Smooth muscle cell (in vitro differentiated cells): Measurements from ENCODE around the gene CRYGS. TPM values are rescaled to one million over a fixed set of nuclear protein-coding genes. Genes with fewer than 3 reads are reported as not detected.
"Not testable (repeated sequence)": the region's sequence is repeated elsewhere in the genome, so short reads cannot be mapped to it uniquely, and the experiment has no call there.

ENCODE experiments used
- DNase-seq: peaks from one replicate; lab custom pipeline; 2025; ENCODE audit not compliant: unreplicated experiment; lab: John Stamatoyannopoulos, UW
- H2AFZ ChIP-seq: fragments of 200-600 bp; sonication (generic); 2 replicates; pipeline ENCODE4 v1.6.0; 2016; ENCODE audit warnings: antibody characterized with exemption, low read depth, mild to moderate bottlenecking
- H3F3A ChIP-seq: fragments of 200-600 bp; sonication (generic); 2 replicates; pipeline ENCODE4 v1.6.0; 2017; ENCODE audit warnings: antibody characterized with exemption, low read depth
- H3K27ac ChIP-seq: fragments of 200-600 bp; sonication (generic); 2 replicates; pipeline ENCODE4 v1.5.1; 2016; ENCODE audit warnings: low read depth, mild to moderate bottlenecking
- H3K27me3 ChIP-seq: fragments of 200-600 bp; sonication (generic); 2 replicates; pipeline ENCODE4 v1.6.1; 2016; ENCODE audit warnings: low read depth, mild to moderate bottlenecking
- H3K36me3 ChIP-seq: fragments of 200-600 bp; sonication (generic); 2 replicates; pipeline ENCODE4 v1.5.1; 2016; ENCODE audit warnings: low read depth
- H3K4me1 ChIP-seq: fragments of 200-600 bp; sonication (generic); 2 replicates; pipeline ENCODE4 v1.5.1; 2016; ENCODE audit warnings: low read depth
- H3K4me2 ChIP-seq: fragments of 200-600 bp; sonication (generic); 2 replicates; pipeline ENCODE4 v1.6.0; 2016; ENCODE audit warnings: mild to moderate bottlenecking
- H3K4me3 ChIP-seq: fragments of 200-600 bp; sonication (generic); 2 replicates; pipeline ENCODE4 v1.5.1; 2016; ENCODE audit warnings: mild to moderate bottlenecking
- H3K79me2 ChIP-seq: fragments of 200-600 bp; sonication (generic); 2 replicates; pipeline ENCODE4 v1.6.0; 2016; ENCODE audit warnings: low read depth, mild to moderate bottlenecking
- H3K9ac ChIP-seq: fragments of 200-600 bp; sonication (generic); 2 replicates; pipeline ENCODE4 v1.6.0; 2016; ENCODE audit warnings: low read depth
- H3K9me3 ChIP-seq: fragments of 200-600 bp; sonication (generic); replicated peaks from 2 replicates; pipeline ENCODE4 v1.5.1; 2016; ENCODE audit warnings: low read depth
- H4K20me1 ChIP-seq: fragments of 200-600 bp; sonication (generic); 2 replicates; pipeline ENCODE4 v1.6.0; 2016; ENCODE audit warnings: low read depth
- CTCF ChIP-seq: fragments of 200-600 bp; sonication (generic); IDR thresholded peaks from 2 replicates; pipeline ENCODE4 v1.5.1; 2017; ENCODE audit warnings: borderline replicate concordance, mild to moderate bottlenecking, antibody characterized with exemption; ENCODE audit not compliant: insufficient read depth, poor library complexity, severe bottlenecking
- WGBS: methylation state at CpG from one replicate; pipeline ENCODE4 v1.1.7; 2016; ENCODE audit warnings: low lambda C conversion rate; 5-methylcytosine and 5-hydroxymethylcytosine counted together
- polyA plus RNA-seq: library from polyadenylated mRNA; unstranded; fragments of >200 nt; fragmentation: Nextera tagmentation; extraction: Ambion mirVana; gene quantifications from 2 replicates; pipeline ENCODE4 v1.2.1, GENCODE V29; 2016
- total RNA-seq: library from RNA; depleted of rRNA; stranded (reverse); fragments of >200 nt; gene quantifications from 2 replicates; pipeline ENCODE4 v1.2.3, GENCODE V29; 2014

Gene CRYGS
- total and polyA plus RNA-seq, 2 experiments from 2014 or later, result 5.5 to 6.6 TPM

DNA sequence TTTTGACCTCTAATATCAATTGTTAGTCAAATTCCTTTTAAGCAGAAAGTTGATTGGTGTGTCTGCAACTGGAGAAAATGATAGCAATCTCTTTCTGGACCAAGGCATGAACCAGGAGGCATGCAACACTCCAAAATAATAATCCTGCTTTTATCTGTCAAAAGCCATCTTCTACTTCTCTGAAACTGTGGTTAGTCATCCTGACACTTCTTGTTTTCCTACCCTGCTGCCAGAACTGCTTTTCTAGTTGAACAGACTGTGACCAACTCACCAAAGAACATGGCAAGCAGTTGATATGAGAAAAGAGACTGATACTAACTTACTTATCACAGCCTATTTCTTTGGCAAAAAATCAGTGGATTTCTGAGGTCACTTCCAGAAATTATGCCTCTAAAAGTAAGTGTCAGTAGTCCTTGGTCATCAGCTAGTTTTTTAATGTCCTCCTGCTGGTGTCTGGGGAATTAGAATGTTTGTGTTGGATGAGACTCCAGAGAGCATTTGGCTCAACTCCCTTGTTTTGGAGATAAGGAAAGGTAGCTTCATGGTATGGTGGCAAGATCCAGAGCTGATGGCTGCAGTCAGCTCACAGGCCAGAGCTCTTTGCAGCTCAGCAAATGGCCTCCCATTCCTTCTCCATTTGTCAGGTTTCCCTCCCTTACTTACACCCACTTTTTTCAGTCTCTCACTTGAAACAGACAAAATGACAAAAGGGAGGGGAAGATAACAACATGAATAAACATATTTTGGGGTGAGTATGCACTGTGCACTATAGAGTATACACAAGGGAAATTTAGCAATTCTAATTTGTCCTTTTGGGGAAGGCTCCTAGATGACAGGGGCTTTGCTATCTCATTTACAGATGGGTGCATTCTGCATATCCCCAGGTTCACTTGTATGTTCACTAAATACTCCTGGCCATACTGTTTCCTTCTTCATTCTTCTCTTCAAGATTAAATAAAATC, 7.0 kb downstream of the CRYGS start:
- Histone ChIP-seq H2AFZ (no peak overlapping the region), H3K27me3 (no peaks in the 10 kb centered on the region), H3F3A (peaks cover 3% of the 10 kb centered on the region), H3K4me2 (peak overlapping the region; percentile 39), H3K79me2 (no peaks in the 10 kb centered on the region), H3K4me3 (no peak overlapping the region), H3K9me3 (no peaks in the 10 kb centered on the region), H3K27ac (no peak overlapping the region), H3K36me3 (no peaks in the 10 kb centered on the region), H3K9ac (no peak overlapping the region), H3K4me1 (peaks cover 25% of the 10 kb centered on the region), H4K20me1 (no peaks in the 10 kb centered on the region)
- TF ChIP-seq CTCF, result no peak
- no peak for DNase-seq

DNA sequence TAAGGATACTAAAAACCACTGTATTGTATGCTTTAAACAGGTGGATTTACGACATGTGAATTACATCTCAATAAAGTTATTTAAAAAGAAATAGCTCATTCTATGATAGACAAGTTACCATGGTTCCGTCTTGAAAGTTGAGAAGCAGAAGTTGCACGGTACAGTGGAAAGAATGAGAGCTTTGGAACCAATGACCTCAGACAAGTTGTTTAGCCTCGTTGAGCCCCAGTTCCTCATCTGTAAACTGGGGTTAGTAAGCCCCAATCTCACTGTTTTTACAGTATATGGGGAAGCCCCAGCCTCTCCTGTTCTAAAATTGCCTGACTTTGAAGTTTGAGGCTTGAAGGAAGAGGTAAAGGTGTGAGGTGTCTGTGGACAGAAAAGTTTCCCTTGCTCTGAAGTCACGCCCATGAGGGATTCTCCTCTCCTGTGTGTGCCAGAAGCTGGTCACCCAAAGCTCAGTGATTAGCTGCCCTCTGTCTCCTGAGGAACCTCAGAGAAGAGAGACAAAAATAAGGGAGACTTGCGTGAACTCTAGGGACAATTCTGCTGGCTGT, 10.0 kb downstream of the CRYGS start:
- WGBS, result 91% methylated on average over 6 of the region's 6 CpGs

DNA sequence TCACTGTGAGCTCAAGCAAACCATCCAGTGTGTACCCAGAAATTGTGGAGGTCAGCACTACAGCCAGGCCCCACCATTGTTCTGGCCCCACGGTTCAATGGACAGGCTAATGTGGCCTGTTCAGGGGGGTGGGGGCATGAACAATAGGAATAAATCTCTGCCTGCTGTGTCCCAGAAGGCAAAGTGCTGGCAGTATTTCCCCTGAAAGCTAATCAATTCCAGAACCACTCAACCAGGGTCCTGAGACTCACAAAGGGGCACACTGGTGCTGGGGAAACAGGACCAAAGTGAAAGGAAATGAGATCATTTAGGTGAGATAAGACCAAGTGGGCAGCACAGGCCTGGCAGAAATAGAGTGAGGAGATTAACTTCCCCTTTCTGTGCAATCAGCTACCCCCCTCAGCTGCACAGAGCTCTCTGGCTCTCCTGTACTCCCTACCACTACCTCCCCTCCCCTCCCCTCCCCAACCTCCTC, 11.5 kb downstream of the CRYGS start:
- Histone ChIP-seq H4K20me1 (no peaks in the 10 kb centered on the region), H2AFZ (no peak overlapping the region), H3K36me3 (no peaks in the 10 kb centered on the region), H3K4me2 (no peak overlapping the region), H3K4me3 (no peak overlapping the region), H3K27me3 (no peaks in the 10 kb centered on the region), H3K4me1 (peaks cover 15% of the 10 kb centered on the region), H3F3A (no peaks in the 10 kb centered on the region), H3K9ac (no peak overlapping the region), H3K9me3 (no peaks in the 10 kb centered on the region), H3K79me2 (no peaks in the 10 kb centered on the region), H3K27ac (no peak overlapping the region)
- DNase-seq, result no peak
- TF ChIP-seq CTCF, result no peak
- 36% methylated on average over 1 of the region's 1 CpG for WGBS

More for the DNA sequence above, 10.0 kb downstream of the CRYGS start:
- no peaks in the 10 kb centered on the region for H3F3A ChIP-seq
- no peaks in the 10 kb centered on the region for H3K79me2 ChIP-seq
- H2AFZ ChIP-seq, result no peak overlapping the region
- TF ChIP-seq CTCF, result no peak
- H4K20me1 ChIP-seq, result no peaks in the 10 kb centered on the region
- H3K4me3 ChIP-seq, result no peak overlapping the region
- no peak overlapping the region for H3K4me2 ChIP-seq
- DNase-seq, result no peak
- no peak overlapping the region for H3K9ac ChIP-seq
- H3K9me3 ChIP-seq, result no peaks in the 10 kb centered on the region
- H3K36me3 ChIP-seq, result no peaks in the 10 kb centered on the region
- peaks cover 15% of the 10 kb centered on the region for H3K4me1 ChIP-seq
- no peaks in the 10 kb centered on the region for H3K27me3 ChIP-seq
- no peak overlapping the region for H3K27ac ChIP-seq

- H3K27me3 ChIP-seq, H3K36me3 ChIP-seq, DNase-seq, H3K9ac ChIP-seq, H3K4me2 ChIP-seq, H3F3A ChIP-seq, H2AFZ ChIP-seq, H4K20me1 ChIP-seq, H3K4me3 ChIP-seq, H3K9me3 ChIP-seq, H3K27ac ChIP-seq, H3K79me2 ChIP-seq: not testable (repeated sequence)
- WGBS, result 97% methylated on average over 3 of the region's 3 CpGs
- H3K4me1 ChIP-seq, result peaks cover 10% of the 10 kb centered on the region
Observed at GRCh38 chr3:186531694-186532093, 12.5 kb downstream of the CRYGS start.
